Ovary (tissue), 9 donors: ENCODE data around the gene ZNF600. TPM values are rescaled to one million over a fixed set of nuclear protein-coding genes. Genes with fewer than 3 reads are reported as not detected.
"Not testable (repeated sequence)": the region's sequence is repeated elsewhere in the genome, so short reads cannot be mapped to it uniquely, and the experiment has no call there.

Experiments
- DNase-seq, 5 donors: peaks; one replicate each; pipeline ENCODE4 v3.0.0-alpha.2; 2019 to 2020
- H3K27ac ChIP-seq, 2 donors: fragments of 200-600 bp; one replicate each; pipeline versions ENCODE4 v1.5.1 to v1.8.0; 2019 to 2022
- H3K27me3 ChIP-seq: fragments of 200-600 bp; one replicate; pipeline ENCODE4 v1.8.0; 2022
- H3K36me3 ChIP-seq: fragments of 200-600 bp; sonication (generic); one replicate; pipeline ENCODE4 v1.5.1; 2019
- H3K4me1 ChIP-seq: one replicate; pipeline ENCODE4 v1.8.1; 2013; ENCODE audit warnings: mild to moderate bottlenecking, moderate library complexity; ENCODE audit not compliant: insufficient read depth
- H3K4me3 ChIP-seq: fragments of 200-600 bp; sonication (generic); one replicate; pipeline ENCODE4 v1.5.1; 2017
- H3K9me3 ChIP-seq, 2 donors: fragments of 200-600 bp in 1 of 2; sonication (generic) in 1 of 2; one replicate each; pipeline versions ENCODE4 v1.5.1 to v1.8.1; 2013 to 2019; ENCODE audit warnings: mild to moderate bottlenecking in 1 of 2, moderate library complexity in 1 of 2
- CTCF ChIP-seq, 3 donors: fragments of 450-650 bp in 2 of 3; fragments of 200-600 bp in 1 of 3; IDR thresholded peaks; one replicate each; pipeline versions ENCODE4 v1.5.1 to v1.8.0; 2016 to 2022; ENCODE audit warnings: antibody characterized with exemption in 3 of 3, mild to moderate bottlenecking in 1 of 3
- EP300 ChIP-seq: sonication (generic); formaldehyde crosslinking; IDR thresholded peaks from one replicate; pipeline ENCODE4 v1.6.1; 2017; ENCODE audit warnings: antibody characterized with exemption
- POLR2A ChIP-seq: fragments of 450-650 bp; IDR thresholded peaks from one replicate; pipeline ENCODE4 v1.6.1; 2017; ENCODE audit warnings: antibody characterized with exemption, mild to moderate bottlenecking, moderate library complexity
- WGBS, 3 donors: extraction: QIAGEN DNeasy Blood & Tissue Kit in 1 of 3; methylation state at CpG; one replicate each; pipeline versions ENCODE4 v1.1.5 to v1.1.7; 2013 to 2017; 5-methylcytosine and 5-hydroxymethylcytosine counted together
- intact Hi-C, 4 donors: fragments of 100-400 bp; cut with DNase I; formaldehyde crosslinking; loops; one replicate each; pipeline versions ENCODE4 v1.11.0 to v1.15.1; 2022 to 2023
- polyA plus RNA-seq, 2 donors: library from polyadenylated mRNA; stranded (reverse); fragments of 200-250 nt in 1 of 2; fragments of 350-450 nt in 1 of 2; fragmentation: Illumina TruSeq in 1 of 2; extraction: RNeasy Lipid Tissue Mini Kit (QIAGEN cat#74804) in 1 of 2; gene quantifications; one replicate each; pipeline ENCODE4 v1.2.3, GENCODE V29; 2013 to 2014
- total RNA-seq, 7 donors: library from RNA; depleted of rRNA in 2 of 7; stranded (reverse); fragments of >200 nt in 2 of 7; fragmentation: NEBNext Ultra II Directional in 3 of 7; extraction: Animal tissue kit (Norgen Biotek cat#: 25700) in 3 of 7; gene quantifications; one replicate each; pipeline versions ENCODE4 v1.1.0 to v1.2.4, GENCODE V29; 2016 to 2023
- donor health status: DM: no; HTN: no; CAD: no; lungs with moderate emphysema.
- donor health status: DM: no; HTN: no; CAD: no.
- donor health status: Bipolar disorder and iron deficiency.
- donor health status: DM: yes; HTN: yes; CAD: no.
- donor health status: DM: no; HTN: no; CAD: no.
- donor health status: DM: yes; HTN: yes; CAD: no.

ZNF600 gene
- total and polyA plus RNA-seq, 9 donors, result 5.4 to 11.7 (median 8.0) TPM

- H3K27ac ChIP-seq, H3K36me3 ChIP-seq, intact Hi-C loops, H3K9me3 ChIP-seq, H3K27me3 ChIP-seq, H3K4me1 ChIP-seq: not testable (repeated sequence)
- 6 to 11% (median 7%) methylated on average over 17 to 19 of the region's 19 CpGs for WGBS, 3 donors
- H3K4me3 ChIP-seq, result peak overlapping the region; percentile 43
- DNase-seq, result peak; percentile 39 to 59 (median 52)
Measured at GRCh38 chr19:52820472-52821203, 34.0 kb upstream of the ZNF600 start.

- no peak overlapping the region for H3K4me3 ChIP-seq
- WGBS, 3 donors, result 95 to 96% (median 96%) methylated on average over 32 of the region's 32 CpGs
- TF ChIP-seq CTCF (IDR thresholded peaks at IDR 0.05) (no peak), POLR2A (no peak), EP300 (no peak)
- peaks cover 0 to 11% of the 10 kb centered on the region in 2 donors for H3K9me3 ChIP-seq
- intact Hi-C loops, result no loop called here
- H3K27ac ChIP-seq, result no peak overlapping the region
- DNase-seq, result no peak
- no peaks in the 10 kb centered on the region for H3K36me3 ChIP-seq
- H3K4me1 ChIP-seq, result no peaks in the 10 kb centered on the region
- H3K27me3 ChIP-seq, result no peaks in the 10 kb centered on the region
Measured at GRCh38 chr19:52809801-52810200, 23.2 kb upstream of the ZNF600 start.

- H3K27ac ChIP-seq, H3K27me3 ChIP-seq, H3K4me1 ChIP-seq, H3K36me3 ChIP-seq, H3K4me3 ChIP-seq, intact Hi-C loops, DNase-seq: not testable (repeated sequence)
- H3K9me3 ChIP-seq, result peaks cover 0 to 44% of the 10 kb centered on the region in 2 donors
- 94 to 98% (median 97%) methylated on average over 9 of the region's 9 CpGs for WGBS, 3 donors
Measured at GRCh38 chr19:52799950-52800640, 13.5 kb upstream of the ZNF600 start.

GRCh38 chr19:52789440-52789839 lies 2.8 kb upstream of the ZNF600 start:
- Histone ChIP-seq H3K27me3 (no peaks in the 10 kb centered on the region), H3K9me3 (no peaks in the 10 kb centered on the region), H3K27ac (no peak overlapping the region), H3K36me3 (no peaks in the 10 kb centered on the region), H3K4me1 (no peaks in the 10 kb centered on the region), H3K4me3 (no peak overlapping the region)
- intact Hi-C loops, result no loop called here
- no peak for TF ChIP-seq EP300
- TF ChIP-seq POLR2A, result no peak
- TF ChIP-seq CTCF (IDR thresholded peaks at IDR 0.05), result no peak
- DNase-seq, result no peak
- WGBS, 3 donors, result 85 to 94% (median 88%) methylated on average over 6 of the region's 6 CpGs

- no peaks in the 10 kb centered on the region for H3K36me3 ChIP-seq
- no peaks in the 10 kb centered on the region for H3K9me3 ChIP-seq
- TF ChIP-seq CTCF (IDR thresholded peaks at IDR 0.05) (no peak), EP300 (no peak), POLR2A (no peak)
- no peaks in the 10 kb centered on the region for H3K27me3 ChIP-seq
- intact Hi-C loops, result no loop called here
- peak; percentile 13 to 38 (median 26) for DNase-seq
- H3K27ac ChIP-seq, result peak overlapping the region in 1 of 2 donors; percentile 53
- 1 to 3% (median 2%) methylated on average over 23 of the region's 23 CpGs for WGBS, 3 donors
- no peaks in the 10 kb centered on the region for H3K4me1 ChIP-seq
- H3K4me3 ChIP-seq, result peak overlapping the region; percentile 72
Measured at GRCh38 chr19:52786078-52786463, 520 bp downstream of the ZNF600 start.
